Embryonic facial prominence (tissue), 1 donor: ENCODE measurements around the gene DNAAF2.
"Not testable (repeated sequence)": the region's sequence is repeated elsewhere in the genome, so short reads cannot be mapped to it uniquely, and the experiment has no call there.

Experiments
- DNase-seq: peaks from one replicate; pipeline ENCODE4 v3.0.0-alpha.2; 2016; ENCODE audit errors: extremely low spot score

DNAAF2 gene

DNA sequence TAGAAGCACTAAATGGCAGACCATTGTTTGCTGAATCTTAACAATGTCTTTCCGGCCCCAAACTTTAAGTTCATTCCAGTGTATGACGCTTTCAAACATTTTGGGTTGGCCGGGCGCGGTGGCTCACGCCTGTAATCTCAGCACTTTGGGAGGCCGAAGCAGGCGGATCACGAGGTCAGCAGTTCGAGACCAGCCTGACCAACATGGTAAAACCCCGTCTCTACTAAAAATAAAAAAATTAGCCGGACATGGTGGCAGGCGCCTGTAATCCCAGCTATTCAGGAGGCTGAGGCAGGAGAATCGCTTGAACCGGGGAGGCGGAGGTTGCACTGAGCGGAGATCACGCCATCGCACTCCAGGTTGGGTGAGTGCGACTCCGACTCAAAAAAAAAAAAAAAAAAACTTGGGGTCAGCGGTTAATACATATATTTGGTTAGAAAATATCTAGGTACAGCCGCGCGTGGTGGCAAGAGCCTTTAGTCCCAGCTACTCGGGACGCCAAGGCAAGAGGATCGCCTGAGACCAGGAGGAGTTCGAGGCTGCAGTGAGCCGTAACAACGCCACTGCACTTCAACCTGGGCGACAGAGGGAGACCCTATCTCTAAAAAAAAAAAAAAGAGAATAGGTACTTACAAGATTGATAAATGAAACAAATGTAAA is 49.9 kb downstream of the DNAAF2 start:
- not testable (repeated sequence) for DNase-seq

DNA sequence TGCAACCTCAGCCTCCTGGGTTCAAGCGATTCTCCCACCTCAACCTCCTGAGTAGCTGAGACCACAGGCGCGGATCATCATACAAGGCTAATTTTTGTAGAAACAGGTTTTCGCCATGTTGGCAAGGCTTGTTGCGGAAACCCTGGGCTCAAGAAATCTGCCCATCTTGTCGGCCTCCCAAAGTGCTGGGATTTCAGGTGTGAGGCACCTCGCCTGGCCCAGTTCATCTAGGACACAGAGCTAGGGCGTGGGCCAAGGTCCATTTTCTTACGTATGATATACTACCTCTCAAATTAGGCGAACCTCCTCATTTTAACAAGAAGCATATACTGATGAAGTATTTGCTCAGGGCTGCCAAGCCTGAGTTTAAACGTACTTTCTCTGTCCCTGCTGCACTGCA is 51.0 kb downstream of the DNAAF2 start:
- no peak for DNase-seq

DNA sequence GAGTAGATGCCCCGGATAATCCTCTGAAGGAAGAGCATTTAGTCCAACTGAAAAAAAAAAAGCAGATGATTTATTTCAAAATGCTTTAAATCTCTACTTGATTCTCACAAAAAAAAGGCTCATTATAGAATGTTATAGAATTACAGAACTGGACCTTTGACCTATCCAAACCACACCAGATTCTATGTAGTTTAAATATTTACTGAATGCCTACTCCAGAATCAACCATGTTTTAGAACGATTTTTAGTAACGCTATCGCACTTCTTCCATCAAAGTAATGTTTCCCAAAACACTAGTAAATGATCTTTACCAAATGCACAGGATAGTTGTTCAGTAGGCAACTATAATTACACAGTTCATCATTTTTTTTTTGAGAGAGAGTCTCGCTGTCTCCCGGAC is 51.4 kb downstream of the DNAAF2 start:
- DNase-seq = no peak

DNA sequence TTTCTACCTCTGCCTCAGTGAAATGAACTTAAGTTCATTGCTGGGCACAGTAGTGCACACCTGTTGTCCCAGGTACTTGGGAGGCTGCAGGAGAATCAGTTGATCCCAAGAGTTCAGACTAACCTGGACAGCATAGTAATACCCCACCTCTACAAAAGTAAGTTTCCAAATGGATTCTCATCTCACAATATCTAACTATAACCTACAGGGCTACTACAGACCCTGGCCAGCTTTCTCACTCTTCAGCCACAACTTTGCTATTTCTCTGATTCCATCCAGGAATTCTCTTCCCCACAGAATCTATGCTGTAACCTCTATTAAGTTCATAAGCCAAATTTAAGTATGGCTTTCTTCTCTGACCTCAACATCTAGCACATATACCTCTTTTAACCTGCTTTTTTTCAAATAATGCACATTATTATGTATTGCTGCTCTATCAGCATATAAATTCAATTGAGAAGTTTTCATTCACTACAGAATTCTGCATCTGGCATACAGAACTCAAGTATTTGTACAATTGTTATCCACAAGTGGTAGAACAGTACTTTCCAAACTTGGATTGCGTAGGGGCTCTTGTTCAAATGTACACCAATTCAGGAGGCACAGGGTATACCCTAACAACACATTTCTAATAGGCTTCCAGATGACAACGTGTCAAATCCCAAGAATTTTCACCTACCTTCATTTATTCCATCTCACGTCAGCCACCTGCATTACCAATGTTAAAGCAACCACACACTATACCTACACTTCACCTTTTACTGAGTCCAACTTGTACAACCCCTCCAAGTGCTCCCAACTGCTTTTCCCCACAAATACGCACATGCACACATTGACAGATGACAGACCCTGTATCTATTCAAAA is 52.7 kb downstream of the DNAAF2 start:
- no peak for DNase-seq

DNA sequence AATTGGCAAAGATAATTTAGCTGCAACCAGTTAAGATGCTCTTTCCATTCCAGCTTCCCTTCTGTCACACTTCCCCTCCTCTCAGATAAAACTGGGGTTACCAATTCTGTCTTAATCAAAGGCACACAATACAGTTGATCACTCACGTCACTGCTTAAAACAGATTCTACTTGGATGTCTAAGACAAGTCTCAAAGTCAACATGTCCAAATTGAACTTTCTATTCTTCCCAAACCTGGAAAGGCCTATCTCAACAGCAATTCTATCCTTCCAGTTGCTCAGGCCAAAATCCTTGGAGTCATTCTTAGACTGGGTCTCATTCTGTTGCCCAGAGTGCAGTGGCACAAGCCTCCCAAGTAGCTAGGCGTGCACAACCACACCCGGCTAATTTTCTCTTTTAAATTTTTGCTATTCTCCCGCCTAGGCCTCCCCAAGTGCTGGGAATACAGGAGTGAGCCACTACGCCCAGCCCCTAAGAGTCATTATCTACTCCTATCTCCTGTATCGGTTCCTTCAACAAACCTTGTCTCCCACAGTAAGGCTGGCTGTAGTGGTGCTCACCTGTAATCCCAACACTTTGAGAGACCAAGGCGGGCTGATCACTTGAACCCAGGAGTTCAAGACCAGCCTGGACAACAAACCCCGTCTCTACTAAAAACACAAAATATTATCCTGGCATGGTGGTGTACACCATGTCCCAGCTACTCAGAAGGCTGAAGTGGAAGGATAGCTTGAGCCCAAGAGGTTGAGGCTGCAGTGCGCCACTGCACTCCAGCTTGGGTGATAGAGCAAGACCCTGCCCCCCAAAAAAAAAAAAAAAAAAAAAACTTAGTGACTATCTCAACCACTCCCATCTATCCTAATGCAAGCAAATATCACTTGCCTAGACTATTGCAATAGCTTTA is 53.6 kb downstream of the DNAAF2 start:
- DNase-seq = no peak

DNA sequence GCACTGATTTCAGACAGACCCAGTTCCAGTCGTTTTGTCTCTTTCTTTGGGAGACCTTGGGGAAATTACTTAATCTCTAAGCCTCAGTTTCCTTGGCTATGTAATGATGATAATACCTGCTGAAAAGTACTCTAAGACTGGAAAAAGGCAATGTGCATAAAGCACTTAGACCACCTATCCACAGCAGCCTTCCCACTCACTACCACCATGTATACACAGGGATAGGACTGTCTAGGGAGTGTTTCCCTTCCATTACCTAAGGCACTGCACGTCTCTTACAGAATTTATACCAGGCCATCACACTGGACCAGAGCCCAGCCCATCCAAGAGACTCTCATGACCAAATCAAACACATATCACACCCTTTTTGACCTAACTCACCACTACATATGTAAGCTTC is 55.2 kb downstream of the DNAAF2 start:
- DNase-seq = no peak

DNA sequence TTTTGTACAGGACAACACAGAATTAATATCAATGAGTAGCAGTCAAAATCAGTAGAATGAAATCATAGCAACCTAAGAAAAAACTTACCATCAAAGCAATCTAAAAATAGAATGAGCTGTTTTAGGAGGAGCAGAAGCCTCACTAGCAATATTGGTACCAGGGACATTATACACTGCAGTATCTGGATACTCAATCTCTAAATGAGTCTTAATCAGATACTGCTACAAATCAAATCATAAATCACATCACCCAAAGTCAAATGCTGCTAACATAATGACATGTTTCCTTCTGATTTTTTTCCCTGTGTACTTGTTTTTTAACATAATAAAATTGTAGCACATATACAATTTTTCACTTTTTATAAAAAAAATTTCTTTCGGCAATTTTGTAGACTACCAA is 56.9 kb downstream of the DNAAF2 start:
- no peak for DNase-seq
